ENCODE measurements around the gene SPTBN4. TPM values are rescaled to one million over a fixed set of nuclear protein-coding genes. Genes with fewer than 3 reads are reported as not detected.
"Not testable (repeated sequence)": the region's sequence is repeated elsewhere in the genome, so short reads cannot be mapped to it uniquely, and the experiment has no call there.

SPTBN4 gene
- total RNA-seq, 1 donor, result 0.72 TPM

GRCh38 chr19:40472516-40472915, 5.7 kb downstream of the SPTBN4 start:
- TF ChIP-seq, protein P1, sequence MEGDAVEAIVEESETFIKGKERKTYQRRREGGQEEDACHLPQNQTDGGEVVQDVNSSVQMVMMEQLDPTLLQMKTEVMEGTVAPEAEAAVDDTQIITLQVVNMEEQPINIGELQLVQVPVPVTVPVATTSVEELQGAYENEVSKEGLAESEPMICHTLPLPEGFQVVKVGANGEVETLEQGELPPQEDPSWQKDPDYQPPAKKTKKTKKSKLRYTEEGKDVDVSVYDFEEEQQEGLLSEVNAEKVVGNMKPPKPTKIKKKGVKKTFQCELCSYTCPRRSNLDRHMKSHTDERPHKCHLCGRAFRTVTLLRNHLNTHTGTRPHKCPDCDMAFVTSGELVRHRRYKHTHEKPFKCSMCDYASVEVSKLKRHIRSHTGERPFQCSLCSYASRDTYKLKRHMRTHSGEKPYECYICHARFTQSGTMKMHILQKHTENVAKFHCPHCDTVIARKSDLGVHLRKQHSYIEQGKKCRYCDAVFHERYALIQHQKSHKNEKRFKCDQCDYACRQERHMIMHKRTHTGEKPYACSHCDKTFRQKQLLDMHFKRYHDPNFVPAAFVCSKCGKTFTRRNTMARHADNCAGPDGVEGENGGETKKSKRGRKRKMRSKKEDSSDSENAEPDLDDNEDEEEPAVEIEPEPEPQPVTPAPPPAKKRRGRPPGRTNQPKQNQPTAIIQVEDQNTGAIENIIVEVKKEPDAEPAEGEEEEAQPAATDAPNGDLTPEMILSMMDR (IDR thresholded peaks at IDR 0.05; ENCODE audit: extremely low read depth, low read depth, low read length), result no peak

DNA sequence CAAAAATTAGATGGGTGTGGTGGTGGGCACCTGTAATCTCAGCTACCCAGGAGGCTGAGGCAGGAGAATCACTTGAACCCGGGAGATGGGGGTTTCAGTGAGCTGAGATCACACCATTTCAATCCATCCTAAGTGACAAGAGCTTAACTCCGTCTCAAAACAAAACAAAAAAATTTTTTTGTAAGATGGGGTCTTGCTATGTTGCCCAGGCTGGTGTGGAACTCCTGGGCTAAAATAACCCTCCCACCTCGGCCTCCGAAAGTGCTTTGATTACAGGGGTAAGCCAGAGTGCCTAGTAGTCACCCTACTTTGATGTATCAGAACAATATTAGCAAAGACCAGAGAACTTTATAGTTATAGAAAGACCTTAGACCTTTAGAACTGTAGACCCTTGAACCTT, 7.9 kb downstream of the SPTBN4 start:
- Histone ChIP-seq H2AFZ (ENCODE audit: low read length) (no peak overlapping the region), H3K9me3 (ENCODE audit: low read depth, low read length) (no peaks in the 10 kb centered on the region), H3K27ac (ENCODE audit: low read depth, low read length) (no peak overlapping the region), H3K4me3 (ENCODE audit: insufficient read depth, low read length) (no peak overlapping the region), H3K4me1 (ENCODE audit: insufficient read depth, low read length) (no peaks in the 10 kb centered on the region), H3K27me3 (ENCODE audit: insufficient read depth, low read length) (no peaks in the 10 kb centered on the region), H3K79me2 (ENCODE audit: insufficient read depth, low read length) (no peaks in the 10 kb centered on the region), H3K4me2 (ENCODE audit: insufficient read depth, low read length) (no peak overlapping the region), H4K20me1 (ENCODE audit: insufficient read depth, low read length) (no peaks in the 10 kb centered on the region), H3K36me3 (ENCODE audit: insufficient read depth, low read length) (no peaks in the 10 kb centered on the region)
- no peak for DNase-seq (ENCODE audit: insufficient read length, low spot score, missing footprints)
- TF ChIP-seq, protein P1 (IDR thresholded peaks at IDR 0.05; ENCODE audit: extremely low read depth, low read depth, low read length), result no peak

More at GRCh38 chr19:40472516-40472915, 5.7 kb downstream of the SPTBN4 start:
- no peaks in the 10 kb centered on the region for H3K4me1 ChIP-seq (ENCODE audit: insufficient read depth, low read length)
- H3K27me3 ChIP-seq (ENCODE audit: insufficient read depth, low read length), result peaks cover 4% of the 10 kb centered on the region
- H2AFZ ChIP-seq (ENCODE audit: low read length), result no peak overlapping the region
- H3K4me3 ChIP-seq (ENCODE audit: insufficient read depth, low read length), result no peak overlapping the region
- no peak overlapping the region for H3K27ac ChIP-seq (ENCODE audit: low read depth, low read length)
- H4K20me1 ChIP-seq (ENCODE audit: insufficient read depth, low read length), result no peaks in the 10 kb centered on the region
- no peaks in the 10 kb centered on the region for H3K36me3 ChIP-seq (ENCODE audit: insufficient read depth, low read length)
- no peaks in the 10 kb centered on the region for H3K79me2 ChIP-seq (ENCODE audit: insufficient read depth, low read length)
- no peak for DNase-seq (ENCODE audit: insufficient read length, low spot score, missing footprints)
- H3K4me2 ChIP-seq (ENCODE audit: insufficient read depth, low read length), result no peak overlapping the region
- H3K9me3 ChIP-seq (ENCODE audit: low read depth, low read length), result no peaks in the 10 kb centered on the region

DNA sequence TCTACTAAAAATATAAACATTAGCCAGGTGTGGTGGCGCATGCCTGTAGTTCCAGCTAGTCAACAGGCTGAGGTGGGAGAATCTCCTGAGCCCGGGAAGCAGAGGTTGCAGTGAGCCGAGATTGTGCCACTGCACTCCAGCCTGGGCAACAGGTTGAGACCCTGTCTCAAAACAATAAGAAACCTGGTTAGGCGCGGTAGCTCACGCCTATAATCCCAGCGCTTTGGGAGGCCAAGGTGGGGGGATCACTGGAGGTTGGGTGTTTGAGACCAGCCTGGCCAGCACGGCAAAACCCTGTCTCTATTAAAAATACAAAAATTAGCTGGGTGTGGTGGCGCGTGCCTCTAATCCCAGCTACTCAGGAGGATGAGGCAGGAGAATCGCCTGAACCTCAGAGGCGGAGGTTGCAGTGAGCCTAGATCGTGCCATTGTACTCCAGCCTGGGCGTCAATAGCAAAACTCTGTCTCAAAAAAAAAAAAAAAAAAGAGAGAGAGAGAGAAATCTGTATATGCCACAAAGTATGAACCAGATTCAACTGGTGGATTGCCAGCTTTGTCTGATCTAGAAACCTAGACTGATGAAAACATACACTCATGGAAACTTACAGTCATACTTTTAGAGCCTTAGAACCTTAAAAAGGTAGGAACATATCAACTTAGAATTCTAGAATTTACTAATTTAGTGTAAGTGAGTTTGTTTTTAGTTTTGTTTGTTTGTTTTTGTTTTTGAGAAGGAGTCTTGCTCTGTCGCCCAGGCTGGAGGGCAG, 9.3 kb downstream of the SPTBN4 start:
- H3K27ac ChIP-seq (ENCODE audit: low read depth, low read length); H3K4me1 ChIP-seq (ENCODE audit: insufficient read depth, low read length); H3K36me3 ChIP-seq (ENCODE audit: insufficient read depth, low read length); H3K4me2 ChIP-seq (ENCODE audit: insufficient read depth, low read length); H2AFZ ChIP-seq (ENCODE audit: low read length); H4K20me1 ChIP-seq (ENCODE audit: insufficient read depth, low read length); DNase-seq (ENCODE audit: insufficient read length, low spot score, missing footprints); H3K27me3 ChIP-seq (ENCODE audit: insufficient read depth, low read length); H3K9me3 ChIP-seq (ENCODE audit: low read depth, low read length); H3K4me3 ChIP-seq (ENCODE audit: insufficient read depth, low read length); H3K79me2 ChIP-seq (ENCODE audit: insufficient read depth, low read length): not testable (repeated sequence)

DNA sequence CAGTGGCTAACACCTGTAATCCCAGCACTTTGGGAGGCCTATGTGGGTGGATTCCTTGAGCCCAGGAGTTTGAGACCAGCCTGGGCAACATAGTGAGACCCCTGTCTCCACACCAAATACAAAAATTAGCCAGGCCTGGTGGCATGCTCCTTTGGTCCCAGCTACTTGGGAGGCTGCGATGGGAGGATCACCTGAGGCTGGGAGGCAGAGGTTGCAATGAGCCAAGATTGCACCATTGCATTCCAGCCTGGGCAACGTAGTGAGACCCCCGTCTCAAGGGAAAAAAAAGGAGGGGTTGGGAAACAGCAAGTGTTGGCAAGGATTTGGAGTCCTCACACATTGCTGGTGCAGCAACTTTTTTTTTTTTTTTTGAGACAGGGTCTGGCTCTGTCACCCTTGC, 19.2 kb downstream of the SPTBN4 start:
- Histone ChIP-seq H4K20me1 (ENCODE audit: insufficient read depth, low read length) (no peaks in the 10 kb centered on the region), H3K79me2 (ENCODE audit: insufficient read depth, low read length) (no peaks in the 10 kb centered on the region), H3K27me3 (ENCODE audit: insufficient read depth, low read length) (no peaks in the 10 kb centered on the region), H3K4me3 (ENCODE audit: insufficient read depth, low read length) (no peak overlapping the region), H3K4me2 (ENCODE audit: insufficient read depth, low read length) (no peak overlapping the region), H3K9me3 (ENCODE audit: low read depth, low read length) (no peaks in the 10 kb centered on the region), H3K4me1 (ENCODE audit: insufficient read depth, low read length) (no peaks in the 10 kb centered on the region), H2AFZ (ENCODE audit: low read length) (no peak overlapping the region), H3K27ac (ENCODE audit: low read depth, low read length) (no peak overlapping the region), H3K36me3 (ENCODE audit: insufficient read depth, low read length) (no peaks in the 10 kb centered on the region)
- DNase-seq (ENCODE audit: insufficient read length, low spot score, missing footprints), result no peak
- TF ChIP-seq, protein P1 (IDR thresholded peaks at IDR 0.05; ENCODE audit: extremely low read depth, low read depth, low read length), result no peak

Data from osteoblast (primary cell).